ENCODE results near the gene ARID1A. TPM values are rescaled to one million over a fixed set of nuclear protein-coding genes. Genes with fewer than 3 reads are reported as not detected.
"Not testable (repeated sequence)": the region's sequence is repeated elsewhere in the genome, so short reads cannot be mapped to it uniquely, and the experiment has no call there.

ARID1A gene
- total RNA-seq, 1 donor from 2014 or later: 186 TPM

GRCh38 chr1:26701266-26701994 lies 5.6 kb downstream of the ARID1A start:
- Mint-ChIP-seq H3K27me3 (no peaks in the 10 kb centered on the region), H3K36me3 (ENCODE audit: insufficient read depth) (no peaks in the 10 kb centered on the region), H3K4me1 (ENCODE audit: low read depth) (peaks cover 16% of the 10 kb centered on the region), H3K27ac (no peak overlapping the region), H3K4me3 (ENCODE audit: low read depth) (no peak overlapping the region), H3K9me3 (ENCODE audit: low read depth) (no peaks in the 10 kb centered on the region)
- no peak for DNase-seq (ENCODE audit: low spot score, unreplicated experiment)
- TF ChIP-seq CTCF (IDR thresholded peaks at IDR 0.05; ENCODE audit: unreplicated experiment): no peak

- Mint-ChIP-seq H3K27ac (no peak overlapping the region), H3K4me3 (ENCODE audit: low read depth) (no peak overlapping the region), H3K9me3 (ENCODE audit: low read depth) (no peaks in the 10 kb centered on the region), H3K36me3 (ENCODE audit: insufficient read depth) (peaks cover 1% of the 10 kb centered on the region), H3K4me1 (ENCODE audit: low read depth) (peaks cover 20% of the 10 kb centered on the region), H3K27me3 (no peaks in the 10 kb centered on the region)
- no peak for TF ChIP-seq CTCF (IDR thresholded peaks at IDR 0.05; ENCODE audit: unreplicated experiment)
- no peak for DNase-seq (ENCODE audit: low spot score, unreplicated experiment)
These were observed 6.3 kb downstream of the ARID1A start for GRCh38 chr1:26701995-26702679.

- TF ChIP-seq CTCF (IDR thresholded peaks at IDR 0.05; ENCODE audit: unreplicated experiment): no peak
- peaks cover 1% of the 10 kb centered on the region for H3K36me3 Mint-ChIP-seq (ENCODE audit: insufficient read depth)
- no peaks in the 10 kb centered on the region for H3K27me3 Mint-ChIP-seq
- no peak for DNase-seq (ENCODE audit: low spot score, unreplicated experiment)
- no peak overlapping the region for H3K27ac Mint-ChIP-seq
- peaks cover 22% of the 10 kb centered on the region for H3K4me1 Mint-ChIP-seq (ENCODE audit: low read depth)
- H3K9me3 Mint-ChIP-seq (ENCODE audit: low read depth): no peaks in the 10 kb centered on the region
- H3K4me3 Mint-ChIP-seq (ENCODE audit: low read depth): no peak overlapping the region
These were observed 6.8 kb downstream of the ARID1A start for GRCh38 chr1:26702680-26703038.

GRCh38 chr1:26703478-26703877 lies 7.7 kb downstream of the ARID1A start:
- H3K27me3 Mint-ChIP-seq: no peaks in the 10 kb centered on the region

GRCh38 chr1:26704629-26705028 lies 8.8 kb downstream of the ARID1A start:
- Mint-ChIP-seq H3K27me3 (no peaks in the 10 kb centered on the region), H3K9me3 (ENCODE audit: low read depth) (no peaks in the 10 kb centered on the region), H3K4me3 (ENCODE audit: low read depth) (no peak overlapping the region), H3K36me3 (ENCODE audit: insufficient read depth) (peaks cover 7% of the 10 kb centered on the region), H3K4me1 (ENCODE audit: low read depth) (peaks cover 24% of the 10 kb centered on the region), H3K27ac (peak overlapping the region; percentile 54)
- DNase-seq (ENCODE audit: low spot score, unreplicated experiment): no peak
- TF ChIP-seq CTCF (IDR thresholded peaks at IDR 0.05; ENCODE audit: unreplicated experiment): no peak

More at GRCh38 chr1:26703478-26703877, 7.7 kb downstream of the ARID1A start:
- Mint-ChIP-seq H3K4me3 (ENCODE audit: low read depth) (no peak overlapping the region), H3K36me3 (ENCODE audit: insufficient read depth) (peaks cover 2% of the 10 kb centered on the region), H3K27ac (no peak overlapping the region), H3K4me1 (ENCODE audit: low read depth) (peaks cover 22% of the 10 kb centered on the region), H3K9me3 (ENCODE audit: low read depth) (no peaks in the 10 kb centered on the region)
- DNase-seq (ENCODE audit: low spot score, unreplicated experiment): no peak
- no peak for TF ChIP-seq CTCF (IDR thresholded peaks at IDR 0.05; ENCODE audit: unreplicated experiment)

- not testable (repeated sequence) for H3K4me3 Mint-ChIP-seq (ENCODE audit: low read depth); DNase-seq (ENCODE audit: low spot score, unreplicated experiment); H3K27me3 Mint-ChIP-seq; H3K27ac Mint-ChIP-seq; H3K36me3 Mint-ChIP-seq (ENCODE audit: insufficient read depth); H3K9me3 Mint-ChIP-seq (ENCODE audit: low read depth)
- peaks cover 24% of the 10 kb centered on the region for H3K4me1 Mint-ChIP-seq (ENCODE audit: low read depth)
These were observed 9.4 kb downstream of the ARID1A start for GRCh38 chr1:26705227-26705626.
